GM12878 (cell line): ENCODE results near the gene RBMX. TPM values are rescaled to one million over a fixed set of nuclear protein-coding genes. Genes with fewer than 3 reads are reported as not detected.

ENCODE experiments used
- ATAC-seq: fragments of 200-7000 bp; cut with Tn5 transposase; 3 replicates; pipeline ENCODE4 v1.9.1; 2020; ENCODE audit warnings: mild to moderate bottlenecking, moderate library complexity
- BruUV-seq: library from RNA; stranded (reverse); fragments of 400-500 nt; replicated peaks from 2 replicates; lab custom pipeline; 2021; lab: Mats Ljungman, UMichigan
- CTCF ChIA-PET: fragments of 300-600 bp; sonication (Branson Sonifier 250); formaldehyde crosslinking; extraction: SDS; loops from one replicate; lab custom pipeline; 2021; ENCODE audit warnings: inconsistent platforms; lab: Yijun Ruan, JAX
- POLR2A ChIA-PET: fragments of 350-600 bp; formaldehyde crosslinking; extraction: SDS; loops from one replicate; lab custom pipeline; 2021; ENCODE audit warnings: inconsistent platforms; lab: Charles Lee
- RAD21 ChIA-PET: fragments of 300-600 bp; sonication (Branson Sonifier 250); formaldehyde crosslinking; loops from one replicate; lab custom pipeline; 2023; ENCODE audit warnings: antibody characterized with exemption; ENCODE audit not compliant: unreplicated experiment; lab: Charles Lee
- SMC1A ChIA-PET: fragments of 300-600 bp; sonication (Branson Sonifier 250); formaldehyde crosslinking; loops from one replicate; lab custom pipeline; 2023; ENCODE audit not compliant: unreplicated experiment, uncharacterized antibody; lab: Charles Lee
- DNase-seq: peaks from one replicate; pipeline ENCODE4 v3.0.0-alpha.2; 2011; ENCODE audit warnings: low read depth, low spot score
- FAIRE-seq: peaks from 3 replicates; lab custom pipeline; 2011; peaks lifted over from hg19 to GRCh38; lab: Jason Lieb, UNC
- H2AFZ ChIP-seq: 2 replicates; pipeline ENCODE4 v1.6.0; 2011; ENCODE audit warnings: low read depth, low read length, control low read depth; ENCODE audit not compliant: control insufficient read depth
- H3K27ac ChIP-seq: 2 replicates; pipeline ENCODE4 v1.5.1; 2011; ENCODE audit warnings: control low read depth; ENCODE audit not compliant: control insufficient read depth, insufficient read depth
- H3K27me3 ChIP-seq, 2 experiments: replicated peaks in 1 of 2; 2 replicates each; pipeline versions ENCODE4 v1.6.0 to v1.6.1; 2011; ENCODE audit warnings: low read length in 1 of 2; ENCODE audit not compliant: control insufficient read depth in 2 of 2, insufficient read depth in 2 of 2
- H3K36me3 ChIP-seq, 2 experiments: 2 replicates each; pipeline ENCODE4 v1.5.1; 2011; ENCODE audit warnings: low read length in 1 of 2; ENCODE audit not compliant: control insufficient read depth in 2 of 2, insufficient read depth in 2 of 2
- H3K4me1 ChIP-seq: 2 replicates; pipeline ENCODE4 v1.6.1; 2011; ENCODE audit warnings: mild to moderate bottlenecking, low read length, moderate library complexity, mixed read lengths; ENCODE audit not compliant: control insufficient read depth, insufficient read depth
- H3K4me2 ChIP-seq: 2 replicates; pipeline ENCODE4 v1.6.0; 2011; ENCODE audit warnings: control low read depth; ENCODE audit not compliant: control insufficient read depth, insufficient read depth
- H3K4me3 ChIP-seq: fragments of 200-600 bp; sonication (generic); 2 replicates; pipeline ENCODE4 v1.5.1; 2016
- H3K79me2 ChIP-seq: 2 replicates; pipeline ENCODE4 v1.6.0; 2011; ENCODE audit warnings: low read length; ENCODE audit not compliant: control insufficient read depth, insufficient read depth
- H3K9ac ChIP-seq: 2 replicates; pipeline ENCODE4 v1.8.0; 2011; ENCODE audit warnings: low read length, control low read depth, mixed read lengths; ENCODE audit not compliant: control insufficient read depth, insufficient read depth
- H3K9me3 ChIP-seq: replicated peaks from 3 replicates; pipeline ENCODE4 v1.5.1; 2011; ENCODE audit warnings: mild to moderate bottlenecking, low read length; ENCODE audit not compliant: control insufficient read depth, insufficient read depth
- H4K20me1 ChIP-seq: 2 replicates; pipeline ENCODE4 v1.6.0; 2011; ENCODE audit not compliant: control insufficient read depth, insufficient read depth
- CREB1 ChIP-seq: IDR thresholded peaks from 2 replicates; pipeline ENCODE4 v1.6.1; 2012; ENCODE audit warnings: low read depth, mild to moderate bottlenecking, inconsistent platforms
- DPF2 ChIP-seq: fragments of 450-650 bp; IDR thresholded peaks from 2 replicates; pipeline ENCODE4 v1.6.1; 2017; ENCODE audit warnings: mild to moderate bottlenecking
- ELK1 ChIP-seq: IDR thresholded peaks from 2 replicates; pipeline ENCODE4 v1.6.1; 2012; ENCODE audit warnings: low read depth, low read length, improper control_type of control experiment
- IRF3 ChIP-seq: fragments of 450-650 bp; IDR thresholded peaks from 2 replicates; pipeline ENCODE4 v1.6.1; 2014; ENCODE audit warnings: mild to moderate bottlenecking
- NR2C2 ChIP-seq: IDR thresholded peaks from 2 replicates; pipeline ENCODE4 v1.6.1; 2011; ENCODE audit warnings: borderline replicate concordance, low read depth; ENCODE audit not compliant: control insufficient read depth, insufficient read length
- NR2F1 ChIP-seq: fragments of 450-650 bp; conservative IDR thresholded peaks from 2 replicates; pipeline ENCODE4 v1.6.1; 2017; ENCODE audit warnings: mild to moderate bottlenecking
- PAX8 ChIP-seq: fragments of 450-650 bp; IDR thresholded peaks from 2 replicates; pipeline ENCODE4 v1.6.1; 2017; ENCODE audit warnings: mild to moderate bottlenecking, moderate library complexity
- SIX5 ChIP-seq: IDR thresholded peaks from 2 replicates; pipeline ENCODE4 v1.6.1; 2011; ENCODE audit warnings: mild to moderate bottlenecking, low read depth, low read length, moderate library complexity; ENCODE audit not compliant: severe bottlenecking
- SMAD5 ChIP-seq: IDR thresholded peaks from 2 replicates; pipeline ENCODE4 v1.6.1; 2016; ENCODE audit warnings: antibody characterized with exemption, low read depth
- SRF ChIP-seq, 2 experiments: IDR thresholded peaks; 2 replicates each; pipeline ENCODE4 v1.6.1; 2011; ENCODE audit warnings: low read depth in 2 of 2, low read length in 2 of 2, mild to moderate bottlenecking in 1 of 2, moderate library complexity in 1 of 2
- SUPT20H ChIP-seq: IDR thresholded peaks from 2 replicates; pipeline ENCODE4 v1.6.1; 2011; ENCODE audit warnings: low read depth, mild to moderate bottlenecking, low read length, moderate library complexity, borderline replicate concordance; ENCODE audit not compliant: control insufficient read depth
- TARDBP ChIP-seq: IDR thresholded peaks from 2 replicates; pipeline ENCODE4 v1.6.1; 2016; ENCODE audit warnings: borderline replicate concordance
- YY1 ChIP-seq: IDR thresholded peaks from 2 replicates; pipeline ENCODE4 v1.6.1; 2011; ENCODE audit warnings: low read depth, mild to moderate bottlenecking, low read length
- ZBTB11 ChIP-seq: fragments of 450-650 bp; formaldehyde crosslinking; IDR thresholded peaks from 2 replicates; pipeline ENCODE4 v1.5.0; 2022; ENCODE audit warnings: mild to moderate bottlenecking, missing genetic modification characterization
- WGBS: methylation state at CpG from one replicate; pipeline ENCODE4 v1.1.6; 2016; ENCODE audit warnings: low lambda C conversion rate; ENCODE audit not compliant: insufficient replicate concordance, insufficient coverage; ENCODE audit errors: missing lambda C conversion rate; 5-methylcytosine and 5-hydroxymethylcytosine counted together
- in situ Hi-C: fragments of 300-500 bp; cut with MboI; formaldehyde crosslinking; loops from 9 replicates; pipeline ENCODE4 v1.14.3; 2018; ENCODE audit warnings: mixed read lengths
- intact Hi-C: fragments of 100-400 bp; cut with micrococcal nuclease; formaldehyde crosslinking; loops from one replicate; pipeline ENCODE4 v1.14.2; 2022; ENCODE audit not compliant: unreplicated experiment
- polyA plus RNA-seq, 11 experiments: library from polyadenylated mRNA; depleted of rRNA in 4 of 11; unstranded in 6 of 11; stranded (reverse) in 5 of 11; fragments of >200 nt; fragmentation: Nextera tagmentation in 4 of 11; fragmentation: Illumina TruSeq in 1 of 11; extraction: Ambion mirVana in 4 of 11; extraction: Trizol in 1 of 11; gene quantifications; 1 replicate in 1 of 11; 2 replicates in 10 of 11; pipeline versions ENCODE4 v1.2.1 to v1.2.3, GENCODE V29; 2011 to 2016; ENCODE audit warnings: inconsistent platforms in 2 of 11, missing spikeins in 2 of 11, low read depth in 1 of 11
- total RNA-seq, 4 experiments: library from RNA; depleted of rRNA in 3 of 4; stranded (reverse); fragments of >200 nt in 3 of 4; fragmentation: Illumina TruSeq in 1 of 4; extraction: Trizol in 1 of 4; gene quantifications; 2 replicates each; pipeline versions ENCODE4 v1.2.1 to v1.2.3, GENCODE V29; 2013 to 2021

RBMX gene
- total and polyA plus RNA-seq, 10 of the 15 experiments (the other 5 are each of a cell fraction or from before 2014, with no cell fraction given): 252 to 427 (median 288) TPM

DNA sequence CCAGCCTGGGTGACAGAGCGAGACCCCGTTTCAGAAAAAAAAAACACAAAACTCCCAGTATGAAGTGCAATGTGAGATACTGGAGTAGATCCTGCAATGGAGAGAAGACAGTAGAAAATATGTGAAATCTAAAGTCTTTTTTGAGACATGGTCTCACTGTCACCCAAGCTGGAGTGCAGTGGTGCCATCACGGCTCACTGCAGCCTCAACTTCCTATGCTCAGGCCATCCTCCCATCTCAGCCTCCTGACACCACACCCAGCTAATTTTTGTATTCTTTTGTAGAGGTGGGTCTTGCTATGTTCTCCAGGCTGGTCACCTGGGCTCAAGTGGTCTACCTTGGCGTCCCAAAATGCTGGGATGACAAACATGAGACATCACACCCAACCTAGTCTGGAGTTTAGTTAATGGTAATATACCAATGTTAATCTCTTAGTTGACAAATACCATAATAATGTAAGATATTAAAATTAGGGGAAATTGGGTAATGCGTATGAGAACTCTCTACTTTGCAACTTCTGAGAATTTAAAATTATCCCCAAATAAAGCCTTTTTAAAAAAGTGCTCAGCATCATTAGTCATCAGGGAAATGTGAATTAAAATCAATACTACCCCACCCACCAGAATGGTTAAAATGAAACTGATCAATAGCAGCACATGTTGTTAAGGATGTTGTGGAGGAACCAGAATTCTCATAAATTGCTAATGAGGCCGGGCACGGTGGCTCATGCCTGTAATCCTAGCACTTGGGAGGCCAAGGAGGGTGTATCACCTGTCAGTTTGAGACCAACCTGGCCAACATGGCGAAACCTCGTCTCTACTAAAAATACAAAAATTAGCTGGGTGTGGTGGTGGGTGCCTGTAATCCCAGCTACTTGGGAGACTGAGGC, 15.0 kb downstream of the RBMX start (continued):
- TF ChIP-seq ZBTB11 (CRISPR knock-in tag): no peak
- no peak for TF ChIP-seq DPF2
- no peak for TF ChIP-seq CREB1
- TF ChIP-seq ELK1: no peak
- no peak for TF ChIP-seq SMAD5
- no peak for TF ChIP-seq SRF (IDR thresholded peaks at IDR 0.05; ENCODE audit: low read depth in 2 of 2, low read length in 2 of 2)
- TF ChIP-seq, all 136 proteins: peak for 0

- Histone ChIP-seq H3K4me3 (no peak overlapping the region), H4K20me1 (no peaks in the 10 kb centered on the region), H3K36me3 (peaks cover 0 to 7% of the 10 kb centered on the region in 2 experiments; a peak in 3 of 4 replicates), H3K4me1 (no peaks in the 10 kb centered on the region), H3K9ac (no peak overlapping the region), H2AFZ (no peak overlapping the region), H3K27ac (no peak overlapping the region), H3K27me3 (no peaks in the 10 kb centered on the region), H3K79me2 (no peaks in the 10 kb centered on the region; the same call in 1 of the 2 replicates), H3K9me3 (no peaks in the 10 kb centered on the region), H3K4me2 (no peak overlapping the region)
- in situ Hi-C loops (no loop called here), intact Hi-C loops (no loop called here)
- ChIA-PET RAD21 (no interaction called here), POLR2A (no interaction called here), CTCF (no interaction called here), SMC1A (interaction anchor here (0.6 kb wide), 1 partner anchor 12 kb away, joined by 3 read pairs; no protein-coding TSS in a partner anchor)
- DNase-seq: no peak
- BruUV-seq: no TSS peak
- WGBS: 41% methylated on average over 2 of the region's 2 CpGs
- no peak for ATAC-seq
- no peak for FAIRE-seq
- TF ChIP-seq NR2F1 (no peak), PAX8 (no peak), SUPT20H (no peak), YY1 (no peak), IRF3 (no peak), NR2C2 (no peak), TARDBP (no peak), SIX5 (no peak)
Observed at GRCh38 chrX:136863826-136864225, 16.7 kb downstream of the RBMX start.
